ENCODE data around the gene RBM45.

DNA sequence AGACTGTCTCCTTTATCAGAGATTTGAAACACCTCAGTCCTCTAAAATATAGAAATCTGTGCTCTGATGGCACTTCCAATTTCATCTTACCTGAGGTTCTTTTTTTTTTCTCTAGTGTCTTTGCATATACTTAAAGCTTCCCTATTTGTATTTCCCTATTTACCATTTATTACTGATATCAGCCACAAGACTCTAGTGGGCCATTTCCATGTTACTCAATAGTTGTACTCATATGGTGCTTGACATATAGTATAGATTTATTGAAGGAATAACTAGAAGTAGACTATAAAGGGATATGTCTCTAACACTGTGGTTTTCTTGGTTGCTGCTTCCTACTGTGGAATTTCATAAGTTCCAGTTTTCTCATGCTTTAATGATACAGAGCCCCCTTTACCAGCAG, 3.0 kb downstream of the RBM45 start:
- TF ChIP-seq, protein P1, sequence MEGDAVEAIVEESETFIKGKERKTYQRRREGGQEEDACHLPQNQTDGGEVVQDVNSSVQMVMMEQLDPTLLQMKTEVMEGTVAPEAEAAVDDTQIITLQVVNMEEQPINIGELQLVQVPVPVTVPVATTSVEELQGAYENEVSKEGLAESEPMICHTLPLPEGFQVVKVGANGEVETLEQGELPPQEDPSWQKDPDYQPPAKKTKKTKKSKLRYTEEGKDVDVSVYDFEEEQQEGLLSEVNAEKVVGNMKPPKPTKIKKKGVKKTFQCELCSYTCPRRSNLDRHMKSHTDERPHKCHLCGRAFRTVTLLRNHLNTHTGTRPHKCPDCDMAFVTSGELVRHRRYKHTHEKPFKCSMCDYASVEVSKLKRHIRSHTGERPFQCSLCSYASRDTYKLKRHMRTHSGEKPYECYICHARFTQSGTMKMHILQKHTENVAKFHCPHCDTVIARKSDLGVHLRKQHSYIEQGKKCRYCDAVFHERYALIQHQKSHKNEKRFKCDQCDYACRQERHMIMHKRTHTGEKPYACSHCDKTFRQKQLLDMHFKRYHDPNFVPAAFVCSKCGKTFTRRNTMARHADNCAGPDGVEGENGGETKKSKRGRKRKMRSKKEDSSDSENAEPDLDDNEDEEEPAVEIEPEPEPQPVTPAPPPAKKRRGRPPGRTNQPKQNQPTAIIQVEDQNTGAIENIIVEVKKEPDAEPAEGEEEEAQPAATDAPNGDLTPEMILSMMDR (optimal IDR thresholded peaks at IDR 0.05 in 1 of 3, IDR thresholded peaks at IDR 0.05 in 1 of 3, conservative IDR thresholded peaks at IDR 0.05 in 1 of 3; ENCODE audit: extremely low read depth in 1 of 3, insufficient read depth in 2 of 3, low read length in 3 of 3) = no peak
- no peak for TF ChIP-seq EZH2 (IDR thresholded peaks at IDR 0.05; ENCODE audit: low read length)
